Calu3 (cell line): ENCODE results near the gene ATXN10. TPM values are rescaled to one million over a fixed set of nuclear protein-coding genes. Genes with fewer than 3 reads are reported as not detected.

ENCODE experiments used
- BruUV-seq: library from RNA; stranded (reverse); fragments of 400-500 nt; replicated peaks from 2 replicates; lab custom pipeline; 2021; lab: Mats Ljungman, UMichigan
- CTCF ChIA-PET: fragments of 300-600 bp; sonication (Branson Sonifier 250); formaldehyde crosslinking; loops from one replicate; lab custom pipeline; 2022; ENCODE audit warnings: antibody characterized with exemption; lab: Charles Lee
- DNase-seq: peaks from one replicate; pipeline ENCODE4 v3.0.0; 2022
- H3K27ac Mint-ChIP-seq: one replicate; pipeline ENCODE4 v1.8.0; 2022; ENCODE audit warnings: mixed read lengths; ENCODE audit not compliant: unreplicated experiment
- H3K27me3 Mint-ChIP-seq: one replicate; pipeline ENCODE4 v1.8.0; 2022; ENCODE audit warnings: mixed read lengths; ENCODE audit not compliant: unreplicated experiment
- H3K36me3 Mint-ChIP-seq: one replicate; pipeline ENCODE4 v1.8.0; 2022; ENCODE audit warnings: mild to moderate bottlenecking, moderate library complexity, mixed read lengths; ENCODE audit not compliant: insufficient read depth, unreplicated experiment
- H3K4me1 Mint-ChIP-seq: one replicate; pipeline ENCODE4 v1.8.0; 2022; ENCODE audit warnings: mild to moderate bottlenecking, low read depth, mixed read lengths; ENCODE audit not compliant: unreplicated experiment
- H3K4me3 Mint-ChIP-seq: one replicate; pipeline ENCODE4 v1.8.0; 2022; ENCODE audit warnings: mild to moderate bottlenecking, low read depth, moderate library complexity, mixed read lengths; ENCODE audit not compliant: unreplicated experiment
- H3K9me3 Mint-ChIP-seq: one replicate; pipeline ENCODE4 v1.8.0; 2022; ENCODE audit warnings: low read depth, mixed read lengths; ENCODE audit not compliant: unreplicated experiment
- CTCF ChIP-seq: fragments of 200-600 bp; IDR thresholded peaks from one replicate; pipeline ENCODE4 v1.8.0; 2022; ENCODE audit warnings: antibody characterized with exemption; ENCODE audit not compliant: unreplicated experiment
- intact Hi-C: fragments of 100-400 bp; cut with micrococcal nuclease; formaldehyde crosslinking; loops from one replicate; pipeline ENCODE4 v1.10.0; 2022; ENCODE audit not compliant: unreplicated experiment
- total RNA-seq: library from RNA; stranded (reverse); gene quantifications from 2 replicates; pipeline ENCODE4 v1.2.3, GENCODE V29; 2022

The ATXN10 gene
- total RNA-seq, 1 experiment from 2014 or later = 263 TPM

- Mint-ChIP-seq H3K27ac (no peak overlapping the region), H3K27me3 (peaks cover 18% of the 10 kb centered on the region), H3K4me1 (no peaks in the 10 kb centered on the region), H3K4me3 (no peak overlapping the region), H3K9me3 (peaks cover 4% of the 10 kb centered on the region), H3K36me3 (peaks cover 8% of the 10 kb centered on the region)
- intact Hi-C loops = no loop called here
- DNase-seq = no peak
- no TSS peak for BruUV-seq
- CTCF ChIA-PET = no interaction called here
- no peak for TF ChIP-seq CTCF
Observed at GRCh38 chr22:45871721-45872120, 200.1 kb downstream of the ATXN10 start.

GRCh38 chr22:45872659-45873263 is 201.1 kb downstream of the ATXN10 start:
- Mint-ChIP-seq H3K27me3 (peaks cover 15% of the 10 kb centered on the region), H3K9me3 (peaks cover 4% of the 10 kb centered on the region), H3K4me3 (no peak overlapping the region), H3K27ac (no peak overlapping the region), H3K36me3 (peaks cover under 1% of the 10 kb centered on the region), H3K4me1 (no peaks in the 10 kb centered on the region)
- intact Hi-C loops = no loop called here
- CTCF ChIA-PET = interaction anchor here (0.6 kb wide), 1 partner anchor 690 kb away, joined by 4 read pairs; no protein-coding TSS in a partner anchor
- no TSS peak for BruUV-seq
- TF ChIP-seq CTCF = no peak
- no peak for DNase-seq

- TF ChIP-seq CTCF = no peak
- intact Hi-C loops = no loop called here
- Mint-ChIP-seq H3K36me3 (no peaks in the 10 kb centered on the region), H3K27me3 (peaks cover 22% of the 10 kb centered on the region), H3K4me1 (no peaks in the 10 kb centered on the region), H3K4me3 (no peak overlapping the region), H3K27ac (no peak overlapping the region), H3K9me3 (peaks cover 4% of the 10 kb centered on the region)
- CTCF ChIA-PET = no interaction called here
- DNase-seq = no peak
- BruUV-seq = no TSS peak
Observed at GRCh38 chr22:45876136-45877035, 204.8 kb downstream of the ATXN10 start.

- H3K9me3 Mint-ChIP-seq = peaks cover 4% of the 10 kb centered on the region
- CTCF ChIA-PET = interaction anchor here (0.6 kb wide), 1 partner anchor 49 kb away, joined by 3 read pairs; no protein-coding TSS in a partner anchor
- BruUV-seq = no TSS peak
- H3K27me3 Mint-ChIP-seq = peaks cover 22% of the 10 kb centered on the region
- intact Hi-C loops = no loop called here
- no peak for TF ChIP-seq CTCF
- no peak for DNase-seq
- H3K36me3 Mint-ChIP-seq = no peaks in the 10 kb centered on the region
- no peak overlapping the region for H3K4me3 Mint-ChIP-seq
- no peaks in the 10 kb centered on the region for H3K4me1 Mint-ChIP-seq
- H3K27ac Mint-ChIP-seq = no peak overlapping the region
Observed at GRCh38 chr22:45877036-45877380, 205.4 kb downstream of the ATXN10 start.
